ENCODE measurements around the gene SCN11A.

- no peak for TF ChIP-seq SUZ12 (IDR thresholded peaks at IDR 0.05; ENCODE audit: extremely low read depth, insufficient read depth, insufficient read length)
- no peak for TF ChIP-seq YY1 (IDR thresholded peaks at IDR 0.05; ENCODE audit: insufficient read depth, insufficient read length)
- TF ChIP-seq ZNF274 (IDR thresholded peaks at IDR 0.05; ENCODE audit: low read depth, low read length), result no peak
Observed at GRCh38 chr3:39088889-39089288, 37.1 kb upstream of the SCN11A start.
